Right atrium auricular region (tissue), 2 donors: ENCODE results near the gene PZP. TPM values are rescaled to one million over a fixed set of nuclear protein-coding genes. Genes with fewer than 3 reads are reported as not detected.
"Not testable (repeated sequence)": the region's sequence is repeated elsewhere in the genome, so short reads cannot be mapped to it uniquely, and the experiment has no call there.

Experiments
- DNase-seq: peaks from one replicate; pipeline ENCODE4 v3.0.0-alpha.2; 2019; ENCODE audit warnings: low spot score
- H3K27ac ChIP-seq, 2 donors: fragments of 200-600 bp; sonication (generic); 1 replicate in 1 of 2; 2 replicates in 1 of 2; pipeline ENCODE4 v1.5.1; 2016 to 2019
- H3K27me3 ChIP-seq, 2 donors: fragments of 200-600 bp; sonication (generic); one replicate each; pipeline versions ENCODE4 v1.5.1 to v1.6.0; 2017 to 2019
- H3K36me3 ChIP-seq: fragments of 200-600 bp; sonication (generic); one replicate; pipeline ENCODE4 v1.5.1; 2016
- H3K4me1 ChIP-seq, 2 donors: fragments of 200-600 bp; sonication (generic); one replicate each; pipeline versions ENCODE4 v1.5.1 to v1.6.0; 2017 to 2019
- H3K4me3 ChIP-seq, 2 donors: fragments of 200-600 bp; sonication (generic); 1 replicate in 1 of 2; 2 replicates in 1 of 2; pipeline ENCODE4 v1.5.1; 2017 to 2019; ENCODE audit warnings: mild to moderate bottlenecking in 1 of 2, moderate library complexity in 1 of 2
- H3K9me3 ChIP-seq, 2 donors: fragments of 200-600 bp; sonication (generic); one replicate each; pipeline ENCODE4 v1.5.1; 2019
- total RNA-seq, 2 donors: library from RNA; depleted of rRNA; stranded (reverse); fragments of >200 nt; gene quantifications; one replicate each; pipeline ENCODE4 v1.1.0, GENCODE V29; 2016
- TF ChIP-seq, protein P1 (sequence below), 2 donors: fragments of 200-600 bp; sonication (generic); IDR thresholded peaks; one replicate each; pipeline ENCODE4 v1.5.1; 2019; ENCODE audit warnings: antibody characterized with exemption in 2 of 2

PZP gene
- total RNA-seq, 2 donors from 2014 or later: not detected

DNA sequence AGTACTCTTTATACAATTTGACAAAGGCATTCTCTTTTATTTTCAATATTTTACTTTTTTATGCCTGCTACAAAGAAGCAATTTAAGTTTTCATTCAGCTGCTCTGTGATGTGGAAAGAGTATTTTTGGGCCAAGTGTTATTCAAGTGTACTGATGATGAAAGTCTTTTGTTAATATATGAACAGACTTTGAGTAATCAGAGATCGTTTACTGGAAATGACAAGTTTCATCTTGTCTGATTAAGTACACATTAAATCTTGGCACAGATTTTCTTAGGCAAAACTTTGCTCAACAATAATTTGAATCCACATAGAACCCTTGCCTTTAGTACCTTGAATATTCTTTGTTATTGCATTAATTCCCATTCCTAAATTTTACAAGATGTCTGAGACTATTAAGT is 13.3 kb upstream of the PZP start:
- H3K4me1 ChIP-seq: no peaks in the 10 kb centered on the region
- no peak for DNase-seq
- TF ChIP-seq, protein P1, sequence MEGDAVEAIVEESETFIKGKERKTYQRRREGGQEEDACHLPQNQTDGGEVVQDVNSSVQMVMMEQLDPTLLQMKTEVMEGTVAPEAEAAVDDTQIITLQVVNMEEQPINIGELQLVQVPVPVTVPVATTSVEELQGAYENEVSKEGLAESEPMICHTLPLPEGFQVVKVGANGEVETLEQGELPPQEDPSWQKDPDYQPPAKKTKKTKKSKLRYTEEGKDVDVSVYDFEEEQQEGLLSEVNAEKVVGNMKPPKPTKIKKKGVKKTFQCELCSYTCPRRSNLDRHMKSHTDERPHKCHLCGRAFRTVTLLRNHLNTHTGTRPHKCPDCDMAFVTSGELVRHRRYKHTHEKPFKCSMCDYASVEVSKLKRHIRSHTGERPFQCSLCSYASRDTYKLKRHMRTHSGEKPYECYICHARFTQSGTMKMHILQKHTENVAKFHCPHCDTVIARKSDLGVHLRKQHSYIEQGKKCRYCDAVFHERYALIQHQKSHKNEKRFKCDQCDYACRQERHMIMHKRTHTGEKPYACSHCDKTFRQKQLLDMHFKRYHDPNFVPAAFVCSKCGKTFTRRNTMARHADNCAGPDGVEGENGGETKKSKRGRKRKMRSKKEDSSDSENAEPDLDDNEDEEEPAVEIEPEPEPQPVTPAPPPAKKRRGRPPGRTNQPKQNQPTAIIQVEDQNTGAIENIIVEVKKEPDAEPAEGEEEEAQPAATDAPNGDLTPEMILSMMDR (IDR thresholded peaks at IDR 0.05): no peak
- H3K36me3 ChIP-seq: no peaks in the 10 kb centered on the region
- H3K9me3 ChIP-seq: no peaks in the 10 kb centered on the region
- H3K27ac ChIP-seq: no peak overlapping the region
- H3K27me3 ChIP-seq: no peaks in the 10 kb centered on the region
- no peak overlapping the region for H3K4me3 ChIP-seq

- H3K27me3 ChIP-seq, H3K4me1 ChIP-seq, H3K27ac ChIP-seq, H3K9me3 ChIP-seq, DNase-seq, H3K4me3 ChIP-seq, H3K36me3 ChIP-seq: not testable (repeated sequence)
These were observed 12.8 kb upstream of the PZP start for GRCh38 chr12:9221011-9221410.

GRCh38 chr12:9214534-9214933 is 6.3 kb upstream of the PZP start:
- no peaks in the 10 kb centered on the region for H3K36me3 ChIP-seq
- no peaks in the 10 kb centered on the region for H3K4me1 ChIP-seq
- H3K27me3 ChIP-seq: no peaks in the 10 kb centered on the region
- no peak for DNase-seq
- H3K4me3 ChIP-seq: no peak overlapping the region
- no peak overlapping the region for H3K27ac ChIP-seq
- no peaks in the 10 kb centered on the region for H3K9me3 ChIP-seq
- TF ChIP-seq, protein P1 (IDR thresholded peaks at IDR 0.05): no peak

- Histone ChIP-seq H3K9me3 (no peaks in the 10 kb centered on the region), H3K4me1 (no peaks in the 10 kb centered on the region), H3K27me3 (no peaks in the 10 kb centered on the region), H3K36me3 (no peaks in the 10 kb centered on the region), H3K27ac (no peak overlapping the region), H3K4me3 (no peak overlapping the region)
- DNase-seq: no peak
- TF ChIP-seq, protein P1 (IDR thresholded peaks at IDR 0.05): no peak
These were observed 3.5 kb upstream of the PZP start for GRCh38 chr12:9211687-9212086.

- Histone ChIP-seq H3K4me1 (no peaks in the 10 kb centered on the region), H3K27ac (no peak overlapping the region), H3K4me3 (no peak overlapping the region), H3K9me3 (no peaks in the 10 kb centered on the region), H3K27me3 (no peaks in the 10 kb centered on the region), H3K36me3 (no peaks in the 10 kb centered on the region)
- TF ChIP-seq, protein P1 (IDR thresholded peaks at IDR 0.05): no peak
- no peak for DNase-seq
These were observed 3.8 kb downstream of the PZP start for GRCh38 chr12:9204380-9204779.

DNA sequence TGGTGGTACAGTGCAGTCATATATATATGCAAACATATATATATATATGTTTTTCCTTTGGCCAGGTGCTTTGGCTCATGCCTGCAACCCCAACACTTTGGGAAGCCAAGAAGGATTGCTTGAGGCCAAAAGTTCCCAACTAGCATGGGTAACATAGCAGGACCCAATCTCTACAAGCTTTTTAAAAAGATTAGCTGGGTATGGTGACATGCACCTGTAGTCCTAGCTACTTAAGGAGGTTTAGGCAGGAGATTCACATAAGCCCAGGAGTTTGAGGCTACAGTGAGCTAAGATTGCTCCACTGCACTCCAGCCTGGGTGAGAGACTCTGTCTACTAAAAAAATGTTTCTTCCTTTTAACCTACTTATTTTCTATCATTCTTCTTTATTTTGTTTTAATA is 10.2 kb downstream of the PZP start:
- TF ChIP-seq, protein P1 (IDR thresholded peaks at IDR 0.05): no peak
- no peaks in the 10 kb centered on the region for H3K4me1 ChIP-seq
- DNase-seq: no peak

More for the DNA sequence above, 10.2 kb downstream of the PZP start:
- no peaks in the 10 kb centered on the region for H3K36me3 ChIP-seq
- H3K27me3 ChIP-seq: no peaks in the 10 kb centered on the region
- no peak overlapping the region for H3K27ac ChIP-seq
- H3K9me3 ChIP-seq: no peaks in the 10 kb centered on the region
- no peak overlapping the region for H3K4me3 ChIP-seq
